GM23338 (cell line): ENCODE results near the gene PDCD1. TPM values are rescaled to one million over a fixed set of nuclear protein-coding genes. Genes with fewer than 3 reads are reported as not detected.

Source experiments
- ATAC-seq: fragments of 200-7000 bp; cut with Tn5 transposase; 3 replicates; pipeline ENCODE4 v1.9.1; 2020
- DNase-seq: peaks from one replicate; pipeline ENCODE4 v3.0.0-alpha.2; 2015; ENCODE audit warnings: low spot score
- H2AFZ ChIP-seq: fragments of 200-600 bp; sonication (generic); 2 replicates; pipeline ENCODE4 v1.8.0; 2016; ENCODE audit warnings: antibody characterized with exemption, mild to moderate bottlenecking, moderate library complexity
- H3F3A ChIP-seq: fragments of 200-600 bp; sonication (generic); replicated peaks from 2 replicates; pipeline ENCODE4 v1.8.0; 2017; ENCODE audit warnings: antibody characterized with exemption, mixed run types, low read depth
- H3K27ac ChIP-seq: fragments of 200-600 bp; sonication (generic); 2 replicates; pipeline ENCODE4 v1.6.1; 2016; ENCODE audit warnings: low read depth
- H3K27me3 ChIP-seq: fragments of 200-600 bp; sonication (generic); 2 replicates; pipeline ENCODE4 v1.8.0; 2016; ENCODE audit warnings: mild to moderate bottlenecking, mixed run types, moderate library complexity; ENCODE audit not compliant: insufficient read depth
- H3K36me3 ChIP-seq: fragments of 200-600 bp; sonication (generic); 2 replicates; pipeline ENCODE4 v1.8.0; 2016; ENCODE audit warnings: mild to moderate bottlenecking; ENCODE audit not compliant: insufficient read depth
- H3K4me1 ChIP-seq: fragments of 200-600 bp; sonication (generic); 2 replicates; pipeline ENCODE4 v1.8.0; 2016; ENCODE audit warnings: mild to moderate bottlenecking, moderate library complexity; ENCODE audit not compliant: insufficient read depth
- H3K4me2 ChIP-seq: fragments of 200-600 bp; sonication (generic); 2 replicates; pipeline ENCODE4 v1.7.1; 2017; ENCODE audit warnings: mixed run types
- H3K4me3 ChIP-seq: fragments of 200-600 bp; sonication (generic); 2 replicates; pipeline ENCODE4 v1.6.1; 2016; ENCODE audit warnings: mixed run types
- H3K79me2 ChIP-seq: fragments of 200-600 bp; sonication (generic); replicated peaks from 2 replicates; pipeline ENCODE4 v1.8.0; 2017; ENCODE audit warnings: mild to moderate bottlenecking; ENCODE audit not compliant: insufficient read depth
- H3K9me2 ChIP-seq: fragments of 200-600 bp; sonication (generic); 2 replicates; pipeline ENCODE4 v1.8.0; 2017; ENCODE audit not compliant: insufficient read depth
- H4K20me1 ChIP-seq: fragments of 200-600 bp; sonication (generic); replicated peaks from 2 replicates; pipeline ENCODE4 v1.8.0; 2017; ENCODE audit warnings: mild to moderate bottlenecking; ENCODE audit not compliant: insufficient read depth
- H3K27ac Mint-ChIP-seq: 2 replicates; pipeline ENCODE4 v1.8.0; 2020; ENCODE audit warnings: inconsistent platforms, mild to moderate bottlenecking, moderate library complexity, mixed read lengths
- H3K27me3 Mint-ChIP-seq: 3 replicates; pipeline ENCODE4 v1.8.0; 2022; ENCODE audit warnings: low read depth, mild to moderate bottlenecking, moderate library complexity, mixed read lengths, inconsistent platforms; ENCODE audit not compliant: insufficient read depth, poor library complexity
- H3K36me3 Mint-ChIP-seq: 3 replicates; pipeline ENCODE4 v1.8.0; 2021; ENCODE audit warnings: low read depth, mild to moderate bottlenecking, inconsistent platforms, moderate library complexity, mixed read lengths
- H3K4me1 Mint-ChIP-seq: 3 replicates; pipeline ENCODE4 v1.8.0; 2020; ENCODE audit warnings: mild to moderate bottlenecking, inconsistent platforms, mixed read lengths
- H3K4me3 Mint-ChIP-seq: 3 replicates; pipeline ENCODE4 v1.8.0; 2021; ENCODE audit warnings: moderate library complexity, mild to moderate bottlenecking, inconsistent platforms, mixed read lengths
- H3K9me3 Mint-ChIP-seq: 3 replicates; pipeline ENCODE4 v1.8.0; 2020; ENCODE audit warnings: moderate library complexity, mild to moderate bottlenecking, inconsistent platforms, mixed read lengths
- CREB1 ChIP-seq: fragments of 250-450 bp; sonication (Bioruptor Pico); IDR thresholded peaks from 2 replicates; pipeline ENCODE4 v1.5.0; 2020; ENCODE audit warnings: low read depth, mild to moderate bottlenecking, moderate library complexity
- EZH2 ChIP-seq: fragments of 200-600 bp; sonication (generic); IDR thresholded peaks from one replicate; pipeline ENCODE4 v1.8.0; 2017; ENCODE audit warnings: antibody characterized with exemption, mild to moderate bottlenecking, low read depth; ENCODE audit not compliant: unreplicated experiment
- EZH2phosphoT487 ChIP-seq: fragments of 200-600 bp; sonication (generic); IDR thresholded peaks from one replicate; pipeline ENCODE4 v1.8.1; 2018; ENCODE audit warnings: antibody characterized with exemption; ENCODE audit not compliant: unreplicated experiment
- JUNB ChIP-seq: IDR thresholded peaks from one replicate; pipeline ENCODE4 v1.6.1; 2016; ENCODE audit warnings: antibody characterized with exemption; ENCODE audit not compliant: unreplicated experiment
- NANOG ChIP-seq: IDR thresholded peaks from 2 replicates; pipeline ENCODE4 v1.6.1; 2016; ENCODE audit warnings: antibody characterized with exemption, borderline replicate concordance
- POLR2AphosphoS5 ChIP-seq: IDR thresholded peaks from 2 replicates; pipeline ENCODE4 v1.6.1; 2016; ENCODE audit warnings: antibody characterized with exemption, low read depth
- REST ChIP-seq: IDR thresholded peaks from one replicate; pipeline ENCODE4 v1.6.1; 2018; ENCODE audit warnings: antibody characterized with exemption; ENCODE audit not compliant: unreplicated experiment
- STAT1 ChIP-seq: IDR thresholded peaks from one replicate; pipeline ENCODE4 v1.6.1; 2016; ENCODE audit warnings: antibody characterized with exemption; ENCODE audit not compliant: unreplicated experiment
- ZNF114 ChIP-seq: fragments of 250-450 bp; sonication (Bioruptor Pico); IDR thresholded peaks from 2 replicates; pipeline ENCODE4 v1.5.0; 2020; ENCODE audit warnings: mild to moderate bottlenecking, moderate library complexity
- ZNF331 ChIP-seq: fragments of 250-450 bp; sonication (Bioruptor Pico); IDR thresholded peaks from 2 replicates; pipeline ENCODE4 v1.5.0; 2020; ENCODE audit warnings: low read depth, mild to moderate bottlenecking, moderate library complexity
- ZNF462 ChIP-seq: fragments of 250-450 bp; sonication (Bioruptor Pico); IDR thresholded peaks from 2 replicates; pipeline ENCODE4 v1.5.0; 2020; ENCODE audit warnings: mild to moderate bottlenecking, moderate library complexity
- polyA plus RNA-seq: library from polyadenylated mRNA; unstranded; fragments of >200 nt; fragmentation: Nextera tagmentation; extraction: Ambion mirVana; gene quantifications from 2 replicates; pipeline ENCODE4 v1.2.1, GENCODE V29; 2016
- total RNA-seq: library from RNA; depleted of rRNA; stranded (reverse); fragments of >200 nt; shearing (Covaris generic); gene quantifications from 2 replicates; pipeline ENCODE4 v1.2.3, GENCODE V29; 2014
- TF ChIP-seq, protein P1 (sequence below), 2 experiments: fragments of 200-600 bp in 1 of 2; sonication (generic) in 1 of 2; conservative IDR thresholded peaks; 2 replicates each; pipeline versions ENCODE4 v1.5.1 to v1.6.1; 2016 to 2017; ENCODE audit warnings: antibody characterized with exemption in 2 of 2, low read depth in 2 of 2, mild to moderate bottlenecking in 2 of 2, moderate library complexity in 1 of 2
- TF ChIP-seq, protein P2 (sequence below): IDR thresholded peaks from 2 replicates; pipeline ENCODE4 v1.6.1; 2016; ENCODE audit warnings: antibody characterized with exemption

Gene PDCD1
- total and polyA plus RNA-seq, 2 experiments from 2014 or later, result 0.34 to 0.38 TPM

GRCh38 chr2:241814643-241815476 is 43.8 kb downstream of the PDCD1 start:
- no peaks in the 10 kb centered on the region for H3F3A ChIP-seq
- TF ChIP-seq, protein P1, sequence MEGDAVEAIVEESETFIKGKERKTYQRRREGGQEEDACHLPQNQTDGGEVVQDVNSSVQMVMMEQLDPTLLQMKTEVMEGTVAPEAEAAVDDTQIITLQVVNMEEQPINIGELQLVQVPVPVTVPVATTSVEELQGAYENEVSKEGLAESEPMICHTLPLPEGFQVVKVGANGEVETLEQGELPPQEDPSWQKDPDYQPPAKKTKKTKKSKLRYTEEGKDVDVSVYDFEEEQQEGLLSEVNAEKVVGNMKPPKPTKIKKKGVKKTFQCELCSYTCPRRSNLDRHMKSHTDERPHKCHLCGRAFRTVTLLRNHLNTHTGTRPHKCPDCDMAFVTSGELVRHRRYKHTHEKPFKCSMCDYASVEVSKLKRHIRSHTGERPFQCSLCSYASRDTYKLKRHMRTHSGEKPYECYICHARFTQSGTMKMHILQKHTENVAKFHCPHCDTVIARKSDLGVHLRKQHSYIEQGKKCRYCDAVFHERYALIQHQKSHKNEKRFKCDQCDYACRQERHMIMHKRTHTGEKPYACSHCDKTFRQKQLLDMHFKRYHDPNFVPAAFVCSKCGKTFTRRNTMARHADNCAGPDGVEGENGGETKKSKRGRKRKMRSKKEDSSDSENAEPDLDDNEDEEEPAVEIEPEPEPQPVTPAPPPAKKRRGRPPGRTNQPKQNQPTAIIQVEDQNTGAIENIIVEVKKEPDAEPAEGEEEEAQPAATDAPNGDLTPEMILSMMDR (conservative IDR thresholded peaks at IDR 0.05; ENCODE audit: low read depth in 2 of 2), result no peak
- TF ChIP-seq REST (no peak), POLR2AphosphoS5 (no peak), NANOG (no peak), EZH2phosphoT487 (no peak), ZNF114 (no peak), ZNF462 (CRISPR knock-in tag) (no peak), EZH2 (no peak), STAT1 (no peak), CREB1 (CRISPR knock-in tag) (no peak), ZNF331 (CRISPR knock-in tag) (no peak), JUNB (no peak)
- TF ChIP-seq, protein P2, sequence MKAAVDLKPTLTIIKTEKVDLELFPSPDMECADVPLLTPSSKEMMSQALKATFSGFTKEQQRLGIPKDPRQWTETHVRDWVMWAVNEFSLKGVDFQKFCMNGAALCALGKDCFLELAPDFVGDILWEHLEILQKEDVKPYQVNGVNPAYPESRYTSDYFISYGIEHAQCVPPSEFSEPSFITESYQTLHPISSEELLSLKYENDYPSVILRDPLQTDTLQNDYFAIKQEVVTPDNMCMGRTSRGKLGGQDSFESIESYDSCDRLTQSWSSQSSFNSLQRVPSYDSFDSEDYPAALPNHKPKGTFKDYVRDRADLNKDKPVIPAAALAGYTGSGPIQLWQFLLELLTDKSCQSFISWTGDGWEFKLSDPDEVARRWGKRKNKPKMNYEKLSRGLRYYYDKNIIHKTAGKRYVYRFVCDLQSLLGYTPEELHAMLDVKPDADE, result no peak
- Mint-ChIP-seq H3K27me3 (peaks cover 6% of the 10 kb centered on the region), H3K9me3 (no peaks in the 10 kb centered on the region; the same call in 2 of the 3 replicates), H3K4me1 (no peaks in the 10 kb centered on the region; the same call in 1 of the 3 replicates), H3K36me3 (no peaks in the 10 kb centered on the region), H3K27ac (peak overlapping the region; percentile 57; the same call in 1 of the 2 replicates), H3K4me3 (no peak overlapping the region)
- no peaks in the 10 kb centered on the region for H3K79me2 ChIP-seq
- H3K9me2 ChIP-seq, result no peaks in the 10 kb centered on the region
- H3K4me2 ChIP-seq, result no peak overlapping the region
- no peaks in the 10 kb centered on the region for H3K36me3 ChIP-seq
- ATAC-seq (peak; percentile 52), DNase-seq (no peak)
- H2AFZ ChIP-seq, result no peak overlapping the region
- no peaks in the 10 kb centered on the region for H3K27me3 ChIP-seq
- H3K4me1 ChIP-seq, result no peaks in the 10 kb centered on the region
- no peak overlapping the region for H3K4me3 ChIP-seq
- no peaks in the 10 kb centered on the region for H4K20me1 ChIP-seq
- H3K27ac ChIP-seq, result no peak overlapping the region
